Skeletal muscle tissue (tissue), 4 donors: ENCODE measurements around the gene ID1. TPM values are rescaled to one million over a fixed set of nuclear protein-coding genes. Genes with fewer than 3 reads are reported as not detected.
A peak's percentile ranks its signal among the peaks of the same experiment; 100 is the strongest.
"Not testable (repeated sequence)": the region's sequence is repeated elsewhere in the genome, so short reads cannot be mapped to it uniquely, and the experiment has no call there.

ENCODE experiments used
- H3K27ac ChIP-seq: one replicate; pipeline ENCODE4 v1.7.0; 2013; ENCODE audit warnings: mild to moderate bottlenecking, low read depth, low read length, inconsistent platforms
- H3K27me3 ChIP-seq, 3 donors: one replicate each; pipeline ENCODE4 v1.7.0; 2013; ENCODE audit warnings: low read length in 3 of 3; ENCODE audit not compliant: control insufficient read depth in 3 of 3, insufficient read depth in 3 of 3
- H3K36me3 ChIP-seq, 3 donors: one replicate each; pipeline ENCODE4 v1.7.0; 2013; ENCODE audit warnings: low read length in 3 of 3; ENCODE audit not compliant: control insufficient read depth in 3 of 3, insufficient read depth in 3 of 3
- H3K4me1 ChIP-seq, 3 donors: one replicate each; pipeline ENCODE4 v1.7.0; 2013; ENCODE audit warnings: low read length in 3 of 3, mild to moderate bottlenecking in 3 of 3; ENCODE audit not compliant: control insufficient read depth in 3 of 3, insufficient read depth in 3 of 3
- H3K4me3 ChIP-seq, 3 donors: one replicate each; pipeline ENCODE4 v1.7.0; 2013; ENCODE audit warnings: low read length in 3 of 3
- H3K9ac ChIP-seq, 3 donors: one replicate each; pipeline ENCODE4 v1.7.0; 2013; ENCODE audit warnings: low read length in 3 of 3, mild to moderate bottlenecking in 3 of 3, moderate library complexity in 2 of 3, low read depth in 1 of 3
- H3K9me3 ChIP-seq, 3 donors: one replicate each; pipeline ENCODE4 v1.7.0; 2013; ENCODE audit warnings: low read length in 3 of 3; ENCODE audit not compliant: control insufficient read depth in 3 of 3
- total RNA-seq: library from RNA; depleted of rRNA; stranded (reverse); fragments of >200 nt; gene quantifications from one replicate; pipeline ENCODE4 v1.2.3, GENCODE V29; 2014
- donor health status: Osteomylitis.

ID1 gene
- total RNA-seq, 1 donor from 2014 or later, result 136 TPM

DNA sequence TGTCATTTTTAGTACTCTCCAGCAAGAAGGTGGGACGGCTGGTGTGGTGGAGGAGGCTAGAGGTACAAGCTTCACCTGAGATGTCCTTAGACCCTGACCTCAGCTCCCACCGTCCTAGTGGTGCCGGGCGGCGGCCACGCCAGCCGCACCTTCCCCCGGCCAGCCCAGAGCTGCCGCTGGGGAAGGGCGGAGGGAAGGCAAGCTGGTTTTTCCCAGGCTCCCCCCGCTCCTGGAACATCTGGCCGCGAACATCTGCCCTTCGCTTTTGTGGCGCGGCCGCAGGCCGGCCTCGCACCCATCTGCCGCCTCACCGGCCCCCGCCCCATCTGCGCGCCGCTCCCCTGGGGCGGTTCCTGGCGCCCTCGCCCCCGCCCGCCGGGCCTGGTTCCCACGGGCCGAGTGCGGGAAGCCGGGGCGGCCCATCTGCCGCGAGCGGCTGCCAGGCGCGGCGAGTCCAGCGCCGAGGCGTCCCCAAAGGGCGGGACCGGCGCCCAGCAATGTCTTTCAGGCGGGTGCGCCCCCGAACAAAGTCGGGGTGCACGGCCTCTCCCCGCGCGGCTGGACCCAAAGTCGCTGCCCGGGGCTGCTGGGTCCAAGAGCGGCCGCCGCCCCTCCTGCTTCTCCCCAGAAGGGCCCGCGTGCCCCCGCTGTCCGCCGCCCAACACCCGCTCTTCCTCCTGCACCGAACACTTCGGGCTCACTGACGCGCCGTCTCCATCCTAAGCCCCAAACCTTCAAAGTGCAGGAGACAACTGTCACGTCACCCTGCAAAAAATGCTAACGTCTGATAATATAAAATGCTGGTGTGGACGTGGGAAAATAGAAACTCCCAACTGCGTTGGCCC lies 17.3 kb upstream of the ID1 start:
- H3K36me3 ChIP-seq, result no peaks in the 10 kb centered on the region
- peaks cover 6 to 8% (median 7%) of the 10 kb centered on the region in 3 donors for H3K4me1 ChIP-seq
- peak overlapping the region; percentile 51 to 79 (median 65) for H3K9ac ChIP-seq
- H3K9me3 ChIP-seq, result no peaks in the 10 kb centered on the region
- H3K4me3 ChIP-seq, result peak overlapping the region; percentile 56 to 71 (median 64)
- H3K27me3 ChIP-seq, result no peaks in the 10 kb centered on the region
- peak overlapping the region; percentile 54 for H3K27ac ChIP-seq

DNA sequence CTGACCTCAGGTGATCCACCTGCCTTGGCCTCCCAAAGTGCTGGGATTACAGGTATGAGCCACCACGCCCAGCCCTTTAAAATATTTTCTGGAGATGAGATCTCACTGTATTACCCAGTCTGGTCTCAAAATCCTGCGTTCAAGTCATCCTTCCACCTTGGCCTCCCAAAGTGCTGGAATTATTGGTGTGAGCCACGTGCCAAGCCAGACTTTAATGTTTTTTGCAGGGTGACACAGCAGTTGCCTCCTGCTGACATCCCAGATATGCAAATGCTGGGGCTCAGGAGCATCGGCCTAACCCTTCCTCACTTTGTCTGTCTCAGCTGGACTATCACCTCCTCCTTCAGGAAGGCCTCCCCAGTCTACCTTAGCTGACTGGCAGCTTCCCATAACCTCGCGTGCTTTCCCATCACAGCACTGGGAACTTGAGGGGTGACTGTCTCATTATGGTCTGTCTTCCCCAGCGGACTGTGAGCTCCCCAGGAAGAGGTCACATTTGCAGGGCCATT lies 14.3 kb upstream of the ID1 start:
- Histone ChIP-seq H3K9me3 (no peaks in the 10 kb centered on the region), H3K4me3 (no peak overlapping the region), H3K4me1 (peaks cover 9 to 16% (median 13%) of the 10 kb centered on the region in 3 donors), H3K36me3 (no peaks in the 10 kb centered on the region), H3K27ac (no peak overlapping the region), H3K9ac (no peak overlapping the region), H3K27me3 (no peaks in the 10 kb centered on the region)

GRCh38 chr20:31593221-31594001 lies 11.7 kb upstream of the ID1 start:
- Histone ChIP-seq H3K36me3 (no peaks in the 10 kb centered on the region), H3K9ac (no peak overlapping the region), H3K4me1 (peaks cover 4 to 10% (median 10%) of the 10 kb centered on the region in 3 donors)

DNA sequence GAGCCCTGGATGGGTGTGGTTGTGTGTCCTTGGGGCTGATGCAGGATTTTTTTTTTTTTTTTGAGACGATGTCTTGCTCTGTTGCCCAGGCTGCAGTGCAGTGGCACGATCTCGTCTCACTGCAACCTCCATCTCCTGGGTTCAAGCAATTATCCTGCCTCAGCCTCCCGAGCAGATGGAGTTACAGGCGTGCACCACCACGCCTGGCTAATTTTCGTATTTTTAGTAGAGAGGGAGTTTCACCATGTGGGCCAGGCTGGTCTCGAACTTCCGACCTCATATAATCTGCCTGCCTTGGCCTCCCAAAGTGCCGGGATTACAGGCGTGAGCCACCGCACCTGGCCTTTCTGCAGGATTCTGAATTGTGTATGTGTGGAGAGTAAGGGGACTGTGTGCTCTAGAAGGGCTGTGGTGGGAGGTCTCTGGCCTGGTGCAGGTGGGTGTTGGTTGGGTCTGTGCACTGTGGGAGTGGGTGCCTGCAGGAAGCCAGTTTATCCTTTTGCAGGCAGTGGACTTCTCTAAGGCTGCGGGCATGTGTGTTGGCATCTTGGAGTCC lies 11.0 kb upstream of the ID1 start:
- Histone ChIP-seq H3K4me1 (peaks cover 4 to 10% (median 10%) of the 10 kb centered on the region in 3 donors), H3K4me3 (no peak overlapping the region), H3K9ac (no peak overlapping the region), H3K27me3 (no peaks in the 10 kb centered on the region), H3K27ac (no peak overlapping the region), H3K9me3 (no peaks in the 10 kb centered on the region), H3K36me3 (no peaks in the 10 kb centered on the region)

More at GRCh38 chr20:31593221-31594001, 11.7 kb upstream of the ID1 start:
- Histone ChIP-seq H3K4me3 (no peak overlapping the region), H3K27ac (no peak overlapping the region), H3K9me3 (no peaks in the 10 kb centered on the region), H3K27me3 (no peaks in the 10 kb centered on the region)

DNA sequence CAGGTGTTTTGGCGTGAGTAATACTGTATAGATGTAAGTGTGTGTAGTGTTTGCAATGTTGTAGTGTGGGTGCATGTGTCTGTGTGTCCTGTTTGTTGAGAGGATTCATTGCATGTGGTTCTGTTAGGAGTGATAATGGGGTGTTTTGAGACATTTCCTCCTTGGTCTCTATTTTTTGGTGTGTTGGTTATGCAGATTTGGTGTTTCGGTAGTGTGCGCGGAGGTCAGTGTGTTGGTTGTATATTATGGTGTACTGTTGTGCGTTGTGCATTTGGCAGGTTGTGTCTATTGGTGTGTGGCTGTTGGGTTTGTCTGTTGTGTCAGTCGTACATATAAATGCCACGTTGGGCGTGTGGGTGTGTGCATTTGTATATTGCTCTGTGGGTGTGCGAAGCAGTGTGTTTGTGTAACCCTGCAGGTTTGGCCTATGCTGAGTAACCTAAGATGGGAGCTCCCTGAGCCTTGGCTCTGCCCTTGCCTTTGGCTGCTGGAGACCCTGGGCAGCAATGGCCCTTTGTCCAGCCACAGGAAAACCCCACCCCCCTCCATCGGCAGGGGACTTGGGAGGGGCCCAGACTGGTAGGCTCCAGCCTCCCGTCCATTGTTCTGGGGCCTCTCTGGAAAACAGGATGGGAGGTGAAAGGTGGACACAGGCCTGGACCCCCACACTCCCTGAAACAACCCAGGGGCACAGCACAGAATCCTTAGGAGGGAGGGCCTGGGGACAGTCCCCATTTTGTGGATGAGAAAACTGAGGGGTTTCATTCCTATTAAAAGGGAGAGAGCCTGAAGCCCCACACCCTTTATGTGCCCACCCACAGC lies 10.3 kb upstream of the ID1 start:
- H3K4me1 ChIP-seq, result peaks cover 4 to 10% (median 10%) of the 10 kb centered on the region in 3 donors

DNA sequence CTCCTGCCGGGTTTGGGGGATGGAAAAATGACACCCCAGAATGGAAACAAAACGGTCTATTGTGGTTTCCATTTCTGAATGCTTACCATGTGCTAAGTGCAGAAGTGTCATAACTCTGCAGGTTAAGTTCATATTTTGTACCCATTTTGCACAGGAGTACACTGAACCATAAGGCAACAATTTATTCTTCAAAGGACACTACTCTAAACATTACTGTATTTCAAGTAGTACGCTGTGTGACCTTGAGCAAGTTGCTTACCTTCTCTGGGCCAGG lies 9.8 kb upstream of the ID1 start:
- Histone ChIP-seq H3K36me3 (no peaks in the 10 kb centered on the region), H3K9ac (peak overlapping the region in 1 of 3 donors; percentile 25), H3K4me1 (peaks cover 4 to 10% (median 10%) of the 10 kb centered on the region in 3 donors), H3K4me3 (no peak overlapping the region), H3K9me3 (no peaks in the 10 kb centered on the region), H3K27me3 (no peaks in the 10 kb centered on the region), H3K27ac (peak overlapping the region; percentile 51)

More for the DNA sequence above, 10.3 kb upstream of the ID1 start:
- no peak overlapping the region for H3K4me3 ChIP-seq
- no peak overlapping the region for H3K9ac ChIP-seq
- H3K9me3 ChIP-seq, result no peaks in the 10 kb centered on the region
- H3K27me3 ChIP-seq, result no peaks in the 10 kb centered on the region
- H3K36me3 ChIP-seq, result no peaks in the 10 kb centered on the region
- peak overlapping the region; percentile 51 for H3K27ac ChIP-seq

DNA sequence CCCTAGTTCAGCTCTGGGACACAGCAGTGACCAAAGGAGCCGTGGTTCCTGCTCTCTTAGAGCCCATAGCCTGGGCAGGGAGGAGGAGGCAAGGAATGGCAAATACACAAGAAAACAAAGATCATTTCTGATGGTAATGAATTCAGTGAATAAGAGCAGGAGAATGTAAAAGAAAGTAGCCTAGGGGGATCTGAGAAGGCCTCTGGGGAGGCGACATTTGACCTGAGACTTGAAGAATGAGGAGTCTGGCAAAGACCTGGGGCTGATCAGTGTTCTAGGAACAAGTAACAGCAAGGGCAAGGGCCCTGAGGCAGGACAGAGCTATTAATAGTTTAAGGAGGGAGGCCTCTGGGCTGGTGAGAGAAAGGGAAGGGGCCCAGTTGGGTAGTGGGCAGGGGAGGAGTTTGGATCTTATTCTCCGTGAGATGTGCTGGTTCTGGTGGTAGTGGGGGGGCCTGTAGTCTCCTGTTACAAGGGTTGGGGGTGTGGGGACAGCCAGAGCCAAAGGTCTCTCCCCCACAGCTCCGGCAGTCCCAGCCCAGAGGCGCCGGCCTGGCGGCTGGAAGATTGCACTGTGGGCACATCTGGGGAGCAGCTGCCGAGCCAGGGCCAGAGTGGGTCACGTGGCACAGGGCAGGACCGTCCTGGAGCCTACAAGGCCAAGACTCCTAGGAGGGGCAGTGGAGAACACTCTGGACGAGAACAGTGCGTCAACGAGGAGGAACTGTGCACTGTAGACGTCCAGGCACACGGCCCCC lies 9.3 kb upstream of the ID1 start:
- Histone ChIP-seq H3K36me3 (no peaks in the 10 kb centered on the region), H3K27ac (peak overlapping the region; percentile 51), H3K9ac (peak overlapping the region in 1 of 3 donors; percentile 25), H3K9me3 (no peaks in the 10 kb centered on the region), H3K4me3 (no peak overlapping the region), H3K4me1 (peaks cover 4 to 10% (median 10%) of the 10 kb centered on the region in 3 donors), H3K27me3 (no peaks in the 10 kb centered on the region)

GRCh38 chr20:31596412-31596715 lies 8.7 kb upstream of the ID1 start:
- H3K9ac ChIP-seq, result peak overlapping the region in 1 of 3 donors; percentile 25

More at GRCh38 chr20:31596412-31596715, 8.7 kb upstream of the ID1 start:
- H3K4me3 ChIP-seq, H3K27ac ChIP-seq, H3K27me3 ChIP-seq, H3K36me3 ChIP-seq, H3K9me3 ChIP-seq: not testable (repeated sequence)
- peaks cover 4 to 10% (median 10%) of the 10 kb centered on the region in 3 donors for H3K4me1 ChIP-seq
